Cardiac muscle cell (in vitro differentiated cells and primary cell): Measurements from ENCODE around the gene RUSF1. TPM values are rescaled to one million over a fixed set of nuclear protein-coding genes. Genes with fewer than 3 reads are reported as not detected.
"Not testable (repeated sequence)": the region's sequence is repeated elsewhere in the genome, so short reads cannot be mapped to it uniquely, and the experiment has no call there.

Experiments
- DNase-seq, 2 donors: peaks; one replicate each; pipeline versions ENCODE4 v3.0.0 to v3.0.0-alpha.2; 2010 to 2017; ENCODE audit warnings: low read depth in 1 of 2, low spot score in 1 of 2
- H3K27ac ChIP-seq: fragments of 200-600 bp; sonication (generic); 2 replicates; pipeline ENCODE4 v1.5.1; 2016
- H3K27me3 ChIP-seq: fragments of 200-600 bp; sonication (generic); 2 replicates; pipeline ENCODE4 v1.6.0; 2016; ENCODE audit warnings: control low read depth
- H3K36me3 ChIP-seq: fragments of 200-600 bp; sonication (generic); 2 replicates; pipeline ENCODE4 v1.5.1; 2016; ENCODE audit warnings: control low read depth
- H3K4me1 ChIP-seq: fragments of 200-600 bp; sonication (generic); 2 replicates; pipeline ENCODE4 v1.8.1; 2017; ENCODE audit warnings: low read depth, mild to moderate bottlenecking, mixed run types
- H3K4me3 ChIP-seq: fragments of 200-600 bp; sonication (generic); 2 replicates; pipeline ENCODE4 v1.5.1; 2016; ENCODE audit warnings: mild to moderate bottlenecking
- H3K9me3 ChIP-seq: fragments of 200-600 bp; sonication (generic); 2 replicates; pipeline ENCODE4 v1.5.1; 2017; ENCODE audit warnings: low read depth, mild to moderate bottlenecking, control low read depth
- polyA plus RNA-seq: library from polyadenylated mRNA; unstranded; fragments of >200 nt; fragmentation: Nextera tagmentation; extraction: Ambion mirVana; gene quantifications from 2 replicates; pipeline ENCODE4 v1.2.1, GENCODE V29; 2016
- total RNA-seq: library from RNA; depleted of rRNA; stranded (reverse); fragments of >200 nt; gene quantifications from 2 replicates; pipeline ENCODE4 v1.2.3, GENCODE V29; 2016
- TF ChIP-seq, protein P1 (sequence below): IDR thresholded peaks from 2 replicates; pipeline ENCODE4 v1.5.1; 2012; ENCODE audit warnings: low read depth, mild to moderate bottlenecking, low read length

Gene RUSF1
- total and polyA plus RNA-seq, 2 experiments from 2014 or later: 54.0 to 113 TPM

DNA sequence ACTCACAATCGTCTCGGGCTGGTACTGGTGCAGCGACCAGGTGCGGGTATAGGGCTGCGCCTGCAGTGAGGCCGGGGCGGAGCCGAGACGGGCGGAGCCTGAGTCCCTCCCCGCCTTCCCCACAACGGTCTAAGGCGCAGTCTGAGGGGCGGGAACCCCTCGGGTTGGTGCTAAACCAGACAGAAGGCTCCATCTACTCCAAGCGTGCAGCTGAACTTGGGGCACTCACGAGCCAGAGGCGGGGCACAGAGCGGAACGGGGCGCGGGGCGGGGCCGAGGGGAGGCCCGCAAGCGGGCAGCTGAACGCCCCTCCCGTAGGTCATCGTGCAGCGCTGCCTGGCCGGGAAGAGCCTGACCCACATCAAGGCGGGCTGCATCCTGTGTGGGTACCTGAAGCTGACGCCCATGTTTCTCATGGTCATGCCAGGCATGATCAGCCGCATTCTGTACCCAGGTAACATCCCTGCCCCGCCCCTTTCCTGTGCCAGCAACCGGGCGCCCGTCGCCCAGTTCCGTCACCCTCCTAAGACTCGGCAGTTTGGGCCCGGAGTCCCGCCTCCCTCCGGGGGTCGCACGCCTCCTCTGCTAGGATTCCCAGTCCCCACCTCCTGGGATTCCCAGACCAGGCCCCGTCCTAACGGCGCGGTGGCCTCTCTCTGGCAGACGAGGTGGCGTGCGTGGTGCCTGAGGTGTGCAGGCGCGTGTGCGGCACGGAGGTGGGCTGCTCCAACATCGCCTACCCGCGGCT lies 20.3 kb downstream of the RUSF1 start:
- no peaks in the 10 kb centered on the region for H3K9me3 ChIP-seq
- H3K36me3 ChIP-seq: peaks cover 6% of the 10 kb centered on the region
- H3K27me3 ChIP-seq: peaks cover 44% of the 10 kb centered on the region
- TF ChIP-seq, protein P1, sequence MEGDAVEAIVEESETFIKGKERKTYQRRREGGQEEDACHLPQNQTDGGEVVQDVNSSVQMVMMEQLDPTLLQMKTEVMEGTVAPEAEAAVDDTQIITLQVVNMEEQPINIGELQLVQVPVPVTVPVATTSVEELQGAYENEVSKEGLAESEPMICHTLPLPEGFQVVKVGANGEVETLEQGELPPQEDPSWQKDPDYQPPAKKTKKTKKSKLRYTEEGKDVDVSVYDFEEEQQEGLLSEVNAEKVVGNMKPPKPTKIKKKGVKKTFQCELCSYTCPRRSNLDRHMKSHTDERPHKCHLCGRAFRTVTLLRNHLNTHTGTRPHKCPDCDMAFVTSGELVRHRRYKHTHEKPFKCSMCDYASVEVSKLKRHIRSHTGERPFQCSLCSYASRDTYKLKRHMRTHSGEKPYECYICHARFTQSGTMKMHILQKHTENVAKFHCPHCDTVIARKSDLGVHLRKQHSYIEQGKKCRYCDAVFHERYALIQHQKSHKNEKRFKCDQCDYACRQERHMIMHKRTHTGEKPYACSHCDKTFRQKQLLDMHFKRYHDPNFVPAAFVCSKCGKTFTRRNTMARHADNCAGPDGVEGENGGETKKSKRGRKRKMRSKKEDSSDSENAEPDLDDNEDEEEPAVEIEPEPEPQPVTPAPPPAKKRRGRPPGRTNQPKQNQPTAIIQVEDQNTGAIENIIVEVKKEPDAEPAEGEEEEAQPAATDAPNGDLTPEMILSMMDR: no peak
- no peaks in the 10 kb centered on the region for H3K4me1 ChIP-seq
- no peak overlapping the region for H3K27ac ChIP-seq
- H3K4me3 ChIP-seq: peak overlapping the region; percentile 35
- DNase-seq: peak; percentile 44 to 70

DNA sequence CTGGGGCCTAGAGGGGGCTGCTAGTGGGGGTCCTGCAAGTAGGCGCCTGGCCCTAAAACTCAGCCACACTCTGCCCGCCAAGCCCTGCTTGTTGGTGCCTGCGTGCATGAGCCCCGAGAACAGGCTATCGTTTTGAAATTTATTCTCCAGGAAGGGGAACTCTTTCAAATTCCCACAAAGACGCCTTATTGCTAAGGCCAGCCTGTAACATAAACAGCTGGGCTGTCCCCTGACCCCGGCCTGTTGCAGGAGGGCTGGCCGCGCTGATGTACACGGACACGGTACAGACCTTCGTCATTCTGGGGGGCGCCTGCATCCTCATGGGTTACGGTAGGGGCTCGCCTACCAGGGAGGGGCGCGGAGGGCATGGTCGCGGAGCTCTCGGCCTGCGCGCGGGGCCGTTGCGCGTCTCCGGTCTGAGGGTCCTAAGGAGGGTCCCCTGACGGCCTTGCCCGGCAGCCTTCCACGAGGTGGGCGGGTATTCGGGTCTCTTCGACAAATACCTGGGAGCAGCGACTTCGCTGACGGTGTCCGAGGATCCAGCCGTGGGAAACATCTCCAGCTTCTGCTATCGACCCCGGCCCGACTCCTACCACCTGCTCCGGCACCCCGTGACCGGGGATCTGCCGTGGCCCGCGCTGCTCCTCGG lies 21.0 kb downstream of the RUSF1 start:
- no peak for DNase-seq
- Histone ChIP-seq H3K27ac (no peak overlapping the region), H3K9me3 (no peaks in the 10 kb centered on the region), H3K27me3 (peaks cover 51% of the 10 kb centered on the region), H3K4me3 (peak overlapping the region; percentile 35), H3K36me3 (no peaks in the 10 kb centered on the region), H3K4me1 (no peaks in the 10 kb centered on the region)
- TF ChIP-seq, protein P1: no peak

DNA sequence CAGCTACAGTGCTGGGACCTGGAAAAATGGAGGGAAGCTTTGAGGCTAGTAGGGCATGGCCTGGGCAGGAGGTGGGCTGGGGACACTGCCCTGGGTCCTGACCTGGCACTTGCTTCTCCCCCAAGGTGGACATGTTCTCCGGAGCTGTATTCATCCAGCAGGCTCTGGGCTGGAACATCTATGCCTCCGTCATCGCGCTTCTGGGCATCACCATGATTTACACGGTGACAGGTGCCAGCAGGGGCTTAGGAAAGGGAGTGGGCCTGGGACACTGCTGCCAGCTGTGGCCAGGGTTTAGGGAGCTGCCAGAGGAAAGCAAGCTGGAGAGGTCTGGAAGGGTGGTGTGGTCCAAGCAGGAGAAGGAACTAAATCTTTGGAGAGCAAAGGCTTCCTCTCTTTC lies 22.1 kb downstream of the RUSF1 start:
- TF ChIP-seq, protein P1: no peak
- no peaks in the 10 kb centered on the region for H3K4me1 ChIP-seq
- H3K9me3 ChIP-seq: no peaks in the 10 kb centered on the region
- peaks cover 60% of the 10 kb centered on the region for H3K27me3 ChIP-seq
- no peaks in the 10 kb centered on the region for H3K36me3 ChIP-seq
- no peak overlapping the region for H3K4me3 ChIP-seq
- DNase-seq: no peak
- H3K27ac ChIP-seq: no peak overlapping the region

DNA sequence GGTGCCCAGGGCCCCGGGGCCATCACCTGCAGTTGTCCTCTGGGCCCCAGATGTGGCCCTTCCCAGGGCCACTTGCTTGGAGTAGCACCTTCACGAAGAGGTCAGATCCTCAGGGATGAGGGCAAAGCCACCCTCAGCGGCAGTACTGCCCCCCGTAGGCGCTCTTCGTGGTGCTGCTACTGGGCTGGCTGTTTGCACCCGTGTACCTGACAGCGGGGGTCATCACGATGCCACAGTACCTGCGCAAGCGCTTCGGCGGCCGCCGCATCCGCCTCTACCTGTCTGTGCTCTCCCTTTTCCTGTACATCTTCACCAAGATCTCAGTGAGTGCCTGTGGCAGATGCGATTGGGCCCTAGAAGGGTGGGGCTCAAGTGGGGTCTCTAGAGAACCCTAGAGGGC lies 22.6 kb downstream of the RUSF1 start:
- no peaks in the 10 kb centered on the region for H3K9me3 ChIP-seq
- H3K4me1 ChIP-seq: no peaks in the 10 kb centered on the region
- no peaks in the 10 kb centered on the region for H3K36me3 ChIP-seq
- TF ChIP-seq, protein P1: no peak
- DNase-seq: no peak
- H3K4me3 ChIP-seq: no peak overlapping the region
- no peak overlapping the region for H3K27ac ChIP-seq
- peaks cover 60% of the 10 kb centered on the region for H3K27me3 ChIP-seq

DNA sequence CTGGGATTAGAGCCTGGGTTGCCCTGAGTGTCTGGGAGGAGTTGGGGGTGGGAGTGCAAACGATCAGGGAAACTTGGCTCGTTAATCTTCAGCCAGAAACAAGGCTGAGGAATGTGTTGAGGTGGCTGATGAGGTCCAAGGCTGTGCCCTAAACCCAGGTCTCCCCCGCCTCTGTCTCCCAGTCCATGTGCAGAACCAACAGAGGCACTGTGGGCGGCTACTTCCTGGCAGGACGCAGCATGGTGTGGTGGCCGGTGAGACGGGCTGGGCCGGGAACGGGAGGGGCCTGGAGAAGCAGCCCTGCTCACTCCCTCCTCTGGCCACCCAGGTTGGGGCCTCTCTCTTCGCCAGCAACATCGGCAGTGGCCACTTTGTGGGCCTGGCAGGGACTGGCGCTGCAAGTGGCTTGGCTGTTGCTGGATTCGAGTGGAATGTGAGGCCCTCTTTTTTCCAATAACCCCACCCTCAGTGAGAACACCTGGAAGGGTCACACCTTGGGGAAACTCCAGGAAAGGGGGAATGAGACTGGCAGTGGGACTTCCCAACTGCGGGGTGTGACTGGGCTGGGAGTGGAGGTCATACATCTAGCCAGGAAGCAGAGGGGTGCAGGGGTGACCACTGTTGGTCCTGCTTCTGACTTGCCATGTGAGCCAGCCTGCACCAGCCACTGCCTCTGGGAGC lies 23.6 kb downstream of the RUSF1 start:
- TF ChIP-seq, protein P1: no peak
- Histone ChIP-seq H3K9me3 (no peaks in the 10 kb centered on the region), H3K4me3 (no peak overlapping the region), H3K27me3 (peaks cover 60% of the 10 kb centered on the region), H3K27ac (no peak overlapping the region), H3K4me1 (no peaks in the 10 kb centered on the region), H3K36me3 (no peaks in the 10 kb centered on the region)
- DNase-seq: peak in 1 of 2 donors; percentile 36

DNA sequence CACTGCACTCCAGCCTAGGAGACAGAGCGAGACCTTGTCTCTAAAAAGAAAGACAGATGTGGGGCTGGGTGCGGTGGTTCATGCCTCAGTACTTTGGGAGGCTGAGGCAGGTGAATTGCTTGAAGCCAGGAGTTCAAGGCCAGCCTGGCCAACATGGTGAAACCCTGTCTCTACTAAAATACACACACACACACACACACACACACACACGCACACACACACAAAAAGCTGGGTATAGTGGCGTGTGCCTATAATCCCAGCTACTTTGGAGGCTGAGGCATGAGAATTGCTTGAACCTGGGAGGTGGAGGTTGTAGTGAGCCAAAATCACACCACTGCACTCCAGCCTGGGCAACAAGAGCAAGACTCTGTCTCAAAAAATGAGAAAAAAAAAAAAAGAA lies 24.1 kb downstream of the RUSF1 start:
- H3K4me3 ChIP-seq, H3K36me3 ChIP-seq, DNase-seq, H3K27ac ChIP-seq, H3K9me3 ChIP-seq, H3K4me1 ChIP-seq: not testable (repeated sequence)
- H3K27me3 ChIP-seq: peaks cover 60% of the 10 kb centered on the region
